GM12872 (cell line): ENCODE measurements around the gene IZUMO1R.
A peak's percentile ranks its signal among the peaks of the same experiment; 100 is the strongest.

Experiments used
- TF ChIP-seq, protein P1 (sequence below): IDR thresholded peaks from 3 replicates; pipeline ENCODE4 v1.5.1; 2011; ENCODE audit warnings: low read depth, mild to moderate bottlenecking, low read length, moderate library complexity; ENCODE audit not compliant: insufficient read depth

Gene IZUMO1R

DNA sequence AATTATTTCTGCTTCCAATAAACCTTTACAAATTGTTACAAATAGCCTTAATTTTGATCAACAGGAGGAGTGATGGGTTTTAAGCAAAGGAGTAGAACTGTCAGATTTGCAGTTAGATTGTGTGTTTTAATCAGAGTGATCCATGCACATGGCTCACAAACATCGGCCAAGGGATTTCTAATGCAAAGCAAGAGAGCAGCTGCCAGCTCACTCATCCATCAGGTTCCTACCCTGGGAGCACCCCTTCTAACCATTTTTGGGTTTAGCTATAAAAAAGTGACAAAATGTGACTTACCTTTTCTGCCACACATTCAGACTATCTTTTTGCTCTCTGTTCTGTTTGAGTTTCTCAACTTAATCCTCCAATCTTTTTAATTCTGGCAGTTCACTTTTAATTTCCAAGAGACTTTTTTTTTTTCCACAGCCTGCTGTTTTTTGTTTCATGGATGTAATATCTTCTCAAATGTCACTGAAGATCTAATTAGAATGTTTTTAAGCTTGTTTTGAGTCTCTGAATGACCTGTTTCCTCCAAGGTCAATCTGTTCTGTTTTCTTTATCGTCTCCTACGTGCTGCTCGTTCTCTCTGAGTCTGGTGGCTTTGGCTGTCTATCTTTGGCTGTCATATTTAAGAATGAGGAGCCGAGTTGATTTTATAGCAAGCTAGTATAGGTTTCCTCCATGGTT is 6.0 kb downstream of the IZUMO1R start:
- TF ChIP-seq, protein P1, sequence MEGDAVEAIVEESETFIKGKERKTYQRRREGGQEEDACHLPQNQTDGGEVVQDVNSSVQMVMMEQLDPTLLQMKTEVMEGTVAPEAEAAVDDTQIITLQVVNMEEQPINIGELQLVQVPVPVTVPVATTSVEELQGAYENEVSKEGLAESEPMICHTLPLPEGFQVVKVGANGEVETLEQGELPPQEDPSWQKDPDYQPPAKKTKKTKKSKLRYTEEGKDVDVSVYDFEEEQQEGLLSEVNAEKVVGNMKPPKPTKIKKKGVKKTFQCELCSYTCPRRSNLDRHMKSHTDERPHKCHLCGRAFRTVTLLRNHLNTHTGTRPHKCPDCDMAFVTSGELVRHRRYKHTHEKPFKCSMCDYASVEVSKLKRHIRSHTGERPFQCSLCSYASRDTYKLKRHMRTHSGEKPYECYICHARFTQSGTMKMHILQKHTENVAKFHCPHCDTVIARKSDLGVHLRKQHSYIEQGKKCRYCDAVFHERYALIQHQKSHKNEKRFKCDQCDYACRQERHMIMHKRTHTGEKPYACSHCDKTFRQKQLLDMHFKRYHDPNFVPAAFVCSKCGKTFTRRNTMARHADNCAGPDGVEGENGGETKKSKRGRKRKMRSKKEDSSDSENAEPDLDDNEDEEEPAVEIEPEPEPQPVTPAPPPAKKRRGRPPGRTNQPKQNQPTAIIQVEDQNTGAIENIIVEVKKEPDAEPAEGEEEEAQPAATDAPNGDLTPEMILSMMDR: no peak

DNA sequence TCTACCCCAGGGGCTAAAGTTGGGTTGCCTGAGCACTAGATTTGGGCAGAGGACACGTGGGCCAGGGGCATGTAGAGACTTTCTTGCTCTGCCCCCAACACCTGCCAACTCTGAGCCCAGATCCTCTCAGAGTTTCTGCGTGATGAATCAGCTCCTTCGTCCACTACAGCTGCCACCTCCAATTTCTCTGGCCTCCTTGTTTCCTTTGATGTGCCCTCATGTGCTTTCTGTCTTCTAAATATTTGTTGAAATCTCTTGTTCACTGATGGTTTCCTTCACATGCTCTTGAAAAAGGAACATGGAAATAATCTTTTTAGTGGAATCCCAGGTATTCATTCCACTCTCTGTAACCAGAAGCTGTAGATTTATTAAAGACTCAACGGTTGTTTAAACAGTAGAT is 8.0 kb downstream of the IZUMO1R start:
- TF ChIP-seq, protein P1: no peak

DNA sequence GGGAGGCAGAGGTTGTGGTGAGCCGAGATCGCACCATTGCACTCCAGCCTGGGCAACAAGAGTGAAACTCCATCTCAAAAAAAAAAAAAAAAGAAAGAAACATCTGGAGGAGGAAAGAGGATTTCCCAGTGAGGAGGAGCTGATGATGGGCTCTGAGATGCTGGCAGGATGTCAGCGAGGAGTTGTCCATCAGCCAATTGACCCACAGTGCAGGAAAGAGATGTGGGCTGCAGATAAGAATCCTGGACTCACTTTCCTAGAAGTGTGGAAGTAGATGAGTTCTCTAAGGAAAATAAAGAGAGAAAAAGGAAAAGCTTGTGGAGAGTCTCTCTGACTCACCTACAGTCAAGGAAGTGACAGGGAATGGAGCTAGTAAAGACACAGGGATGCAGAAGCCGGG is 9.7 kb downstream of the IZUMO1R start:
- TF ChIP-seq, protein P1: no peak

DNA sequence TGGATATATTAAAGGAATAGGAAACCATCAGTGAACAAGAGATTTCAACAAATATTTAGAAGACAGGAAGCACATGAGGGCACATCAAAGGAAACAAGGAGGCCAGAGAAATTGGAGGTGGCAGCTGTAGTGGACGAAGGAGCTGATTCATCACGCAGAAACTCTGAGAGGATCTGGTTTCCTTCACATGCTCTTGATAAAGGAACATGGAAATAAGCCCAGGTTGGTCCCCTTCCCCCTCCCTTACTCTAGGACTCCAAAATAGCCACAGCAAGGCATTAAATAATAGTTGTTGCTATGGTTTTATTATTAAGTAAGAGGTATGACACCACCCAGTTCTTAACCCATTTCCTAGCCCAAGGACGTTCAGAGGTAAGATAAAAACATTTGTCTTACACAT is 11.3 kb downstream of the IZUMO1R start:
- TF ChIP-seq, protein P1: no peak

DNA sequence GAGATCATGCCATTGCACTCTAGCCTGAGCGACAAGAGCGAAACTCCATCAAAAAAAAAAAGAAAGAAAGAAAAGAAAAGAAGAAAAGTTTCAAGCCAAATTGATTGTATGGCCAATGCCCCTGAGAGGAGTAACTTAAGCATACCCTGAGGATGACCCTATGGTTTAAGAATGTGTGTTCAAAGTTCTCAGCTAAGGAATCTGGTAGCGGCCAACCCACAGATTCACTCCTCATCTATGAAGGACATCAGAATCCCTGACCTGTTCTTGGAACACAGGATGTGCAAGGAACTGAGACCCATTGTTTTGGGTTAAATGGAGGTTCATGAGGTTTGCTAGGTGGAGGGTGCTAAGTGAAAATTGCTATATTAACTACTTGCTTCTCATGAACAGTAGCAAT is 18.1 kb downstream of the IZUMO1R start:
- TF ChIP-seq, protein P1: no peak

DNA sequence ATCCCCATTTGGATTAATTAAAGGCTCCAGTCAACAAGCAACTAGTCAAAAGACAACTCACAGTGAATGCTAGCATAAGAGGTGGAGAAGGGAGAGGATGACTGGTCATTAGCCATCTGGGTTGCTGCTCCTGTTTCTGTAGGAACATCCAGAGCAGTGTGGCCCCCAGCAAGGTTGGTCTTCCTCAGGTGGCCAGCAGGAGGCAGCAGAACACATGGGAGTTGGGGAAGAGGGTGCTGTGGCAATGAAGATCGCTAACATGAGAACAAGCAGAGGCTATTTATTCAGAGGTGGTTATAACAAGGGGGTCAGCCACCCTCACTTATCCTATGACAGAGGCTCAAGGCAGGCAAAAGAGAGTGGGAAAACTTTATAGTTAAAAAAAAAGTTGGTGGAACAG is 21.3 kb downstream of the IZUMO1R start:
- TF ChIP-seq, protein P1: peak; percentile 89

DNA sequence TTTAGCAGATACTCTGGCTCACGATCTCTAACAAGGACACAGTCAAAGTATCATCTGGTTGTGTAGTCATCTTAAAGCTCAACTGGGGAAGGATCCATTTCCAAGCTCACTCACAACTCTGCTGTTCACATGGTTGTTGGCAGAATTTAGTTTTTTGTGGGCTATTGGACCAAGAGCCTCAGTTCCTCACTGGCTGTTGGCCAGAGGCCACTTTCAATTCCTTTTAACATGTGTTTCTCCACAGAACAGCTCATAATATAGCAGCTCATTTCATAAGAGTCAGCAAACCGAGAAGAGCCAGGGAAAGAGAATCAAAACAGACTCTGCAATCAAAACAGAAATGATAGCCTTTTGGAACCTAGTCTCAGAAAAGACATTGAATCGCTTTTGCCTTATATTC is 22.6 kb downstream of the IZUMO1R start:
- TF ChIP-seq, protein P1: no peak
